Natural killer cell (primary cell): ENCODE data around the gene CLASP1. TPM values are rescaled to one million over a fixed set of nuclear protein-coding genes. Genes with fewer than 3 reads are reported as not detected.

Experiments
- ATAC-seq, 3 donors: fragments of 150-1000 bp in 2 of 3; fragments of 200-7000 bp in 1 of 3; cut with Tn5 transposase; 1 replicate in 1 of 3; 2 replicates in 2 of 3; pipeline ENCODE4 v1.10.0; 2021; ENCODE audit warnings: mild to moderate bottlenecking in 2 of 3, moderate library complexity in 2 of 3
- DNase-seq, 2 donors: peaks; one replicate each; pipeline versions ENCODE4 v3.0.0 to v3.0.0-alpha.2; 2013 to 2021; ENCODE audit warnings: mixed read lengths in 1 of 2
- H3K27ac ChIP-seq: one replicate; pipeline ENCODE4 v1.5.1; 2013; ENCODE audit warnings: mild to moderate bottlenecking, low read length
- H3K27me3 ChIP-seq: one replicate; pipeline ENCODE4 v1.6.1; 2013; ENCODE audit warnings: low read length; ENCODE audit not compliant: control insufficient read depth, insufficient read depth
- H3K36me3 ChIP-seq: one replicate; pipeline ENCODE4 v1.6.1; 2013; ENCODE audit warnings: low read length; ENCODE audit not compliant: control insufficient read depth, insufficient read depth
- H3K4me1 ChIP-seq: one replicate; pipeline ENCODE4 v1.6.1; 2013; ENCODE audit warnings: low read length; ENCODE audit not compliant: control insufficient read depth, insufficient read depth
- H3K4me3 ChIP-seq: one replicate; pipeline ENCODE4 v1.5.1; 2013; ENCODE audit warnings: low read length
- H3K9me3 ChIP-seq: one replicate; pipeline ENCODE4 v1.6.1; 2013; ENCODE audit warnings: low read length; ENCODE audit not compliant: control insufficient read depth, insufficient read depth
- H3K27ac Mint-ChIP-seq, 2 donors: one replicate each; pipeline ENCODE4 v1.8.0; 2022; ENCODE audit warnings: mild to moderate bottlenecking in 2 of 2, mixed read lengths in 2 of 2, moderate library complexity in 1 of 2
- H3K27me3 Mint-ChIP-seq, 2 donors: one replicate each; pipeline ENCODE4 v1.8.0; 2022; ENCODE audit warnings: low read depth in 2 of 2, mixed read lengths in 2 of 2
- H3K36me3 Mint-ChIP-seq: one replicate; pipeline ENCODE4 v1.8.0; 2022; ENCODE audit warnings: mixed read lengths
- H3K4me1 Mint-ChIP-seq, 2 donors: one replicate each; pipeline ENCODE4 v1.8.0; 2022; ENCODE audit warnings: mixed read lengths in 2 of 2
- H3K4me3 Mint-ChIP-seq: one replicate; pipeline ENCODE4 v1.8.0; 2022; ENCODE audit warnings: mild to moderate bottlenecking, moderate library complexity, mixed read lengths
- H3K9me3 Mint-ChIP-seq, 2 donors: one replicate each; pipeline ENCODE4 v1.8.0; 2022; ENCODE audit warnings: mixed read lengths in 2 of 2
- WGBS: methylation state at CpG from one replicate; pipeline ENCODE4 v1.1.7; 2013; ENCODE audit warnings: missing lambda C conversion rate; ENCODE audit not compliant: insufficient coverage; 5-methylcytosine and 5-hydroxymethylcytosine counted together
- intact Hi-C: fragments of 100-400 bp; cut with micrococcal nuclease; formaldehyde crosslinking; loops from one replicate; pipeline ENCODE4 v1.14.2; 2022
- total RNA-seq, 4 donors: library from RNA; stranded (reverse); fragments of 120-200 nt in 1 of 4; gene quantifications; one replicate each; pipeline versions ENCODE4 v1.2.3 to v1.2.4, GENCODE V29; 2013 to 2022
- TF ChIP-seq, protein P1 (sequence below): fragments of 200-600 bp; IDR thresholded peaks from one replicate; pipeline ENCODE4 v1.8.0; 2022; ENCODE audit warnings: antibody characterized with exemption

The CLASP1 gene
- total RNA-seq, 3 donors from 2014 or later (not counting 1 experiment from before 2014, with no cell fraction given), result 125 to 142 (median 127) TPM

DNA sequence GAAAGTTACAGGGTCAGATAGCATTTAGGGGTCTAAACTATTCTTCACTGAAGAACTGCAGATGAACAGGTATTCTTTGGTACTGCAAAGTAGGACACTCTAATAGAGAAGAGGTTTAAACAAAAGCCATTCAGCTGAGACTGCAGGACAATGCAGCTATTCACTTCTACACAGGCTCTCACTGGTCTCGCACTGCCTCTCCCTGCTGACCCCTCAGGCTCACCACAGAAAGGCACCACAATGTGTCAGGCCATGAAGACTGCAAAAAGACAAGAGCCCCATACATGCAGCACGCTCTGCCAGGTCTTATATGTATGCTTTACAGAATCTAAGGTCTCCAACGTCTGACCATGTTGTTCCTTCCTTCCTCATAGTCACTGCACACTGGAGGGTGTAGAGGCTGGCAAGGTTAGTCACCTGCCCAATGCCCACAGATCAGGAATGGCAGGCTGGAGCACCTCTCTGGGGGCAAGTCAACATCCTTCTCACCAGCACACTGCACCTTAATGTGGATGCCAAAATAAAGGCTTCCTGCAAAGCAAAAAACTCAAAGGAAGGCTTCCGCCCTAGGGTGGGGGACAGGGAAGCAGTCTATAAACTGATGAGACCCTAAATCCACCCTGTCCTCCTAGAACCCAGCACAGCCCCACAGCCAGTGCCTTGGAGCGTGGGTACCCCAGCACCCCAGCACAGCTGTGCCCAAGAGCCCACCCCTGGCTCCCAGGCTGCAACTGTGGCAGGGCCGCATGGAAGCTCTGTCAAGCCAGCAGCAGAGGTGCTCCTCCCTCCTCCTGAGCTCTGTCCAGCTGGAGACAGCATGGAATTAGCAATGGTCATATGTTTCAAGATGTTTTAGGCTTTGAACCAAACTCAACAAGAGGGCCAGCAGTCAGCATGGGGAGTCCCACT, 129.3 kb downstream of the CLASP1 start:
- H3K9me3 ChIP-seq, result no peaks in the 10 kb centered on the region
- TF ChIP-seq, protein P1, sequence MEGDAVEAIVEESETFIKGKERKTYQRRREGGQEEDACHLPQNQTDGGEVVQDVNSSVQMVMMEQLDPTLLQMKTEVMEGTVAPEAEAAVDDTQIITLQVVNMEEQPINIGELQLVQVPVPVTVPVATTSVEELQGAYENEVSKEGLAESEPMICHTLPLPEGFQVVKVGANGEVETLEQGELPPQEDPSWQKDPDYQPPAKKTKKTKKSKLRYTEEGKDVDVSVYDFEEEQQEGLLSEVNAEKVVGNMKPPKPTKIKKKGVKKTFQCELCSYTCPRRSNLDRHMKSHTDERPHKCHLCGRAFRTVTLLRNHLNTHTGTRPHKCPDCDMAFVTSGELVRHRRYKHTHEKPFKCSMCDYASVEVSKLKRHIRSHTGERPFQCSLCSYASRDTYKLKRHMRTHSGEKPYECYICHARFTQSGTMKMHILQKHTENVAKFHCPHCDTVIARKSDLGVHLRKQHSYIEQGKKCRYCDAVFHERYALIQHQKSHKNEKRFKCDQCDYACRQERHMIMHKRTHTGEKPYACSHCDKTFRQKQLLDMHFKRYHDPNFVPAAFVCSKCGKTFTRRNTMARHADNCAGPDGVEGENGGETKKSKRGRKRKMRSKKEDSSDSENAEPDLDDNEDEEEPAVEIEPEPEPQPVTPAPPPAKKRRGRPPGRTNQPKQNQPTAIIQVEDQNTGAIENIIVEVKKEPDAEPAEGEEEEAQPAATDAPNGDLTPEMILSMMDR, result no peak
- intact Hi-C loops, result no loop called here
- H3K27ac ChIP-seq, result no peak overlapping the region
- H3K4me1 ChIP-seq, result peaks cover 4% of the 10 kb centered on the region
- H3K27me3 ChIP-seq, result no peaks in the 10 kb centered on the region
- peaks cover 9% of the 10 kb centered on the region for H3K36me3 Mint-ChIP-seq
- ATAC-seq, result no peak
- 94% methylated on average over 6 of the region's 6 CpGs for WGBS
- H3K4me1 Mint-ChIP-seq, result peaks cover 12 to 21% of the 10 kb centered on the region in 2 donors
- H3K27me3 Mint-ChIP-seq, result no peaks in the 10 kb centered on the region
- DNase-seq, result no peak
- H3K4me3 Mint-ChIP-seq, result no peak overlapping the region
- H3K4me3 ChIP-seq, result no peak overlapping the region
- H3K36me3 ChIP-seq, result peaks cover 62% of the 10 kb centered on the region
- H3K9me3 Mint-ChIP-seq, result no peaks in the 10 kb centered on the region
- peak overlapping the region in 1 of 2 donors; percentile 26 for H3K27ac Mint-ChIP-seq

DNA sequence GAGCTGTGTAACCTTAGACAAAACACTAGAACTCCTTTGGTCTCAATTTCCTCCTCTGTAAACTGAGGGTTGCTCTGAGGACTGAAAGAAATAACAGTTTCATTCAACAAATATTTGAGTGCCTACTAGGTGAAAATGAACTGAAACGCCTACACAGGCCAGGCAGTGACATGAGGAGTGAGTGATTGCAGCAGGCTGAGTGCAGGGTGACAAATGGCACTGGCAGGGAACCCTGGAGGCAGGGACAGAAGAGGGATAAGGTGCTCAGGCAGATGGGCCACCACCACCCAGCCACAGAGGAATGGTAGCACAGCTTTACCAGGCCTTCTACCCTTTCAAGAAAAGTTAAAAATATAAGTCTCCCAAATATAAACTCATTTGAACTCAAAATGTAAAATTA, 130.1 kb downstream of the CLASP1 start:
- Histone ChIP-seq H3K27me3 (no peaks in the 10 kb centered on the region), H3K27ac (no peak overlapping the region), H3K9me3 (no peaks in the 10 kb centered on the region), H3K36me3 (peaks cover 62% of the 10 kb centered on the region), H3K4me1 (peaks cover 4% of the 10 kb centered on the region), H3K4me3 (no peak overlapping the region)
- intact Hi-C loops, result no loop called here
- Mint-ChIP-seq H3K27ac (peak overlapping the region in 1 of 2 donors; percentile 26), H3K9me3 (no peaks in the 10 kb centered on the region), H3K4me1 (peaks cover 20 to 21% of the 10 kb centered on the region in 2 donors), H3K4me3 (no peak overlapping the region), H3K36me3 (peaks cover 9% of the 10 kb centered on the region), H3K27me3 (no peaks in the 10 kb centered on the region)
- ATAC-seq, result no peak
- no peak for DNase-seq
- TF ChIP-seq, protein P1, result no peak
- 96% methylated on average over 1 of the region's 1 CpG for WGBS

DNA sequence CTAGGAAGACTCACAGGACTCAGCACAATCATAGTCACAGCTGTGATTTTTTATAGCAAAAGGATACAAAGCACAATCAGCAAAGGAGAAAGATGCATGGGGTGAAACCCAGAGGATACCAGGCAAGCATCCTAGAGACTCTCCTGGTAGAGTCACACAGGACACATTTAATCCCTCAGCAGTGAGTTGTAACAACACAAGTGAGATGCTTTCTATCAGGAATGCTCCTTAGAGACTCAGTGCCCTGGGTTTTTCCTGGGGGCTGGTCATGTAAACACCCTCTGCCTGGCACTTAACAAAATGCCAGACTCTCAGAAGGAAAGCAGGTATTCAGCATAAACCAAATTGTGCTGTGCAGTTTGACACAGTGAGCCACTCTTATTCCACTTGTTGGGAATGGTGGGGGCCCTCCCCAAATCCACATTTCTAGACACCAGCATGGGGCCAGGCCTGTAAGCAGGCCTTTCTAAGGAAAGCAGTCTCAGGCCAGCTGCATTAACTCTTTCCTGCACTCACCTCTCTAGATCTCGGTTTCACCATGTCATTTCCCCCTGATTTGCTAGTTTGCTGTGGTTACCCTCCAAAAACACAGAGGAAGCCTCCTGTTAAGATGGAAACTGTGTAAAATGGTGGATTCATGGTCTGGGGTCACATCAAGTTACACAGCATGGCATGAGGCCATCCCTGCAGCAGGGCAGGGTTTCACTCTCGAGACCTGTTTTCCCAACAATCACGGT, 135.5 kb downstream of the CLASP1 start:
- 94% methylated on average over 2 of the region's 3 CpGs for WGBS
- Mint-ChIP-seq H3K4me1 (peaks cover 9 to 16% of the 10 kb centered on the region in 2 donors), H3K27ac (peak overlapping the region; percentile 54 to 58), H3K4me3 (no peak overlapping the region), H3K9me3 (no peaks in the 10 kb centered on the region), H3K27me3 (no peaks in the 10 kb centered on the region), H3K36me3 (peaks cover 28% of the 10 kb centered on the region)
- H3K27ac ChIP-seq, result no peak overlapping the region
- no peaks in the 10 kb centered on the region for H3K27me3 ChIP-seq
- intact Hi-C loops, result no loop called here
- H3K9me3 ChIP-seq, result no peaks in the 10 kb centered on the region
- H3K4me1 ChIP-seq, result peaks cover 5% of the 10 kb centered on the region
- ATAC-seq, result no peak
- no peak for DNase-seq
- no peak overlapping the region for H3K4me3 ChIP-seq
- H3K36me3 ChIP-seq, result peaks cover 27% of the 10 kb centered on the region
- TF ChIP-seq, protein P1, result no peak
